ENCODE measurements around the gene RNPEPL1.
A peak's percentile ranks its signal among the peaks of the same experiment; 100 is the strongest.

The RNPEPL1 gene

GRCh38 chr2:240586198-240586918 is 18.1 kb downstream of the RNPEPL1 start, which contains the start of gene CAPN10 (continued):
- TF ChIP-seq, protein P1, sequence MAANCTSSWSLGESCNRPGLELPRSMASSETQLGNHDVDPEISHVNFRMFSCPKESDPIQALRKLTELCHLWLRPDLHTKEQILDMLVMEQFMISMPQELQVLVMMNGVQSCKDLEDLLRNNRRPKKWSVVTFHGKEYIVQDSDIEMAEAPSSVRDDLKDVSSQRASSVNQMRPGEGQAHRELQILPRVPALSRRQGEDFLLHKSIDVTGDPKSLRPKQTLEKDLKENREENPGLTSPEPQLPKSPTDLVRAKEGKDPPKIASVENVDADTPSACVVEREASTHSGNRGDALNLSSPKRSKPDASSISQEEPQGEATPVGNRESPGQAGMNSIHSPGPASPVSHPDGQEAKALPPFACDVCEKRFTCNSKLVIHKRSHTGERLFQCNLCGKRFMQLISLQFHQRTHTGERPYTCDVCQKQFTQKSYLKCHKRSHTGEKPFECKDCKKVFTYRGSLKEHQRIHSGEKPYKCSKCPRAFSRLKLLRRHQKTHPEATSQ (tag by site-specific recombination; IDR thresholded peaks at IDR 0.05): no peak
- TF ChIP-seq SCRT2 (tag by site-specific recombination; IDR thresholded peaks at IDR 0.05) (no peak), ZNF585B (tag by site-specific recombination; IDR thresholded peaks at IDR 0.05) (no peak), ZFP41 (tag by site-specific recombination; IDR thresholded peaks at IDR 0.05; ENCODE audit: borderline replicate concordance) (no peak), ZNF174 (tag by site-specific recombination; IDR thresholded peaks at IDR 0.05) (no peak), KLF9 (tag by site-specific recombination; IDR thresholded peaks at IDR 0.05; ENCODE audit: low read depth) (peak; percentile 61; the same call in 1 of the 2 replicates), ZNF335 (tag by site-specific recombination; conservative IDR thresholded peaks at IDR 0.05) (peak; percentile 89), FEZF1 (tag by site-specific recombination; IDR thresholded peaks at IDR 0.05) (no peak), ZBTB7A (tag by site-specific recombination; IDR thresholded peaks at IDR 0.05; ENCODE audit: low read depth) (no peak), ZNF157 (tag by site-specific recombination; IDR thresholded peaks at IDR 0.05) (no peak), ZNF514 (tag by site-specific recombination; IDR thresholded peaks at IDR 0.05) (no peak), ZNF707 (tag by site-specific recombination; IDR thresholded peaks at IDR 0.05) (no peak), ZNF645 (tag by site-specific recombination; IDR thresholded peaks at IDR 0.05) (no peak), ZNF548 (tag by site-specific recombination; IDR thresholded peaks at IDR 0.05) (no peak), ZNF341 (tag by site-specific recombination; IDR thresholded peaks at IDR 0.05; ENCODE audit: low read depth) (no peak), ZNF549 (tag by site-specific recombination; IDR thresholded peaks at IDR 0.05) (no peak), ZNF639 (tag by site-specific recombination; IDR thresholded peaks at IDR 0.05) (peak; percentile 51; the same call in 1 of the 2 replicates), ZNF302 (tag by site-specific recombination; IDR thresholded peaks at IDR 0.05; ENCODE audit: low read depth) (no peak), ZNF521 (tag by site-specific recombination; IDR thresholded peaks at IDR 0.05) (no peak), GLI4 (tag by site-specific recombination; IDR thresholded peaks at IDR 0.05) (no peak), ZNF843 (tag by site-specific recombination; IDR thresholded peaks at IDR 0.05) (peak; percentile 58), ZNF692 (tag by site-specific recombination; IDR thresholded peaks at IDR 0.05) (no peak), ZBTB10 (tag by site-specific recombination; IDR thresholded peaks at IDR 0.05) (no peak), ZSCAN30 (tag by site-specific recombination; IDR thresholded peaks at IDR 0.05) (no peak), ZNF560 (tag by site-specific recombination; IDR thresholded peaks at IDR 0.05; ENCODE audit: borderline replicate concordance) (no peak), ZNF558 (tag by site-specific recombination; IDR thresholded peaks at IDR 0.05) (no peak)
- TF ChIP-seq, protein P2, sequence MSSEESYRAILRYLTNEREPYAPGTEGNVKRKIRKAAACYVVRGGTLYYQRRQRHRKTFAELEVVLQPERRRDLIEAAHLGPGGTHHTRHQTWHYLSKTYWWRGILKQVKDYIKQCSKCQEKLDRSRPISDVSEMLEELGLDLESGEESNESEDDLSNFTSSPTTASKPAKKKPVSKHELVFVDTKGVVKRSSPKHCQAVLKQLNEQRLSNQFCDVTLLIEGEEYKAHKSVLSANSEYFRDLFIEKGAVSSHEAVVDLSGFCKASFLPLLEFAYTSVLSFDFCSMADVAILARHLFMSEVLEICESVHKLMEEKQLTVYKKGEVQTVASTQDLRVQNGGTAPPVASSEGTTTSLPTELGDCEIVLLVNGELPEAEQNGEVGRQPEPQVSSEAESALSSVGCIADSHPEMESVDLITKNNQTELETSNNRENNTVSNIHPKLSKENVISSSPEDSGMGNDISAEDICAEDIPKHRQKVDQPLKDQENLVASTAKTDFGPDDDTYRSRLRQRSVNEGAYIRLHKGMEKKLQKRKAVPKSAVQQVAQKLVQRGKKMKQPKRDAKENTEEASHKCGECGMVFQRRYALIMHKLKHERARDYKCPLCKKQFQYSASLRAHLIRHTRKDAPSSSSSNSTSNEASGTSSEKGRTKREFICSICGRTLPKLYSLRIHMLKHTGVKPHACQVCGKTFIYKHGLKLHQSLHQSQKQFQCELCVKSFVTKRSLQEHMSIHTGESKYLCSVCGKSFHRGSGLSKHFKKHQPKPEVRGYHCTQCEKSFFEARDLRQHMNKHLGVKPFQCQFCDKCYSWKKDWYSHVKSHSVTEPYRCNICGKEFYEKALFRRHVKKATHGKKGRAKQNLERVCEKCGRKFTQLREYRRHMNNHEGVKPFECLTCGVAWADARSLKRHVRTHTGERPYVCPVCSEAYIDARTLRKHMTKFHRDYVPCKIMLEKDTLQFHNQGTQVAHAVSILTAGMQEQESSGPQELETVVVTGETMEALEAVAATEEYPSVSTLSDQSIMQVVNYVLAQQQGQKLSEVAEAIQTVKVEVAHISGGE (tag by site-specific recombination; conservative IDR thresholded peaks at IDR 0.05; ENCODE audit: low read depth): peak; percentile 93
- TF ChIP-seq, protein P3, sequence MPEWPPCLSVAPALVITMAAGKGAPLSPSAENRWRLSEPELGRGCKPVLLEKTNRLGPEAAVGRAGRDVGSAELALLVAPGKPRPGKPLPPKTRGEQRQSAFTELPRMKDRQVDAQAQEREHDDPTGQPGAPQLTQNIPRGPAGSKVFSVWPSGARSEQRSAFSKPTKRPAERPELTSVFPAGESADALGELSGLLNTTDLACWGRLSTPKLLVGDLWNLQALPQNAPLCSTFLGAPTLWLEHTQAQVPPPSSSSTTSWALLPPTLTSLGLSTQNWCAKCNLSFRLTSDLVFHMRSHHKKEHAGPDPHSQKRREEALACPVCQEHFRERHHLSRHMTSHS (tag by site-specific recombination; IDR thresholded peaks at IDR 0.05): no peak
